D721Med (cell line): ENCODE data around the gene SORCS2.

ENCODE experiments used
- DNase-seq: peaks from one replicate; pipeline ENCODE4 v3.0.0; 2011; ENCODE audit warnings: low spot score; ENCODE audit not compliant: insufficient read length
- FAIRE-seq: peaks from 2 replicates; lab custom pipeline; 2011; peaks lifted over from hg19 to GRCh38; lab: Jason Lieb, UNC
- CTCF ChIP-seq: IDR thresholded peaks from 2 replicates; pipeline ENCODE4 v1.5.1; 2012; ENCODE audit warnings: mild to moderate bottlenecking, control low read depth; ENCODE audit not compliant: insufficient read depth; ENCODE audit errors: missing control alignments

Gene SORCS2

GRCh38 chr4:7663075-7663541 lies 470.8 kb downstream of the SORCS2 start:
- no peak for FAIRE-seq

GRCh38 chr4:7664106-7664505 lies 471.8 kb downstream of the SORCS2 start:
- no peak for FAIRE-seq
- no peak for TF ChIP-seq CTCF
- DNase-seq: no peak

More at GRCh38 chr4:7663075-7663541, 470.8 kb downstream of the SORCS2 start:
- no peak for TF ChIP-seq CTCF
- no peak for DNase-seq

GRCh38 chr4:7665321-7665720 lies 473.0 kb downstream of the SORCS2 start:
- DNase-seq (no peak), FAIRE-seq (no peak)
- TF ChIP-seq CTCF: no peak

- TF ChIP-seq CTCF: no peak
- no peak for DNase-seq
- no peak for FAIRE-seq
Measured at GRCh38 chr4:7666011-7666410, 473.7 kb downstream of the SORCS2 start.

GRCh38 chr4:7666744-7667143 lies 474.4 kb downstream of the SORCS2 start:
- DNase-seq (no peak), FAIRE-seq (no peak)
- TF ChIP-seq CTCF: no peak

- TF ChIP-seq CTCF: no peak
- DNase-seq (no peak), FAIRE-seq (no peak)
Measured at GRCh38 chr4:7668271-7668670, 475.9 kb downstream of the SORCS2 start.

GRCh38 chr4:7668826-7669225 lies 476.5 kb downstream of the SORCS2 start:
- no peak for DNase-seq
- no peak for TF ChIP-seq CTCF
- no peak for FAIRE-seq
